Stimulated activated naive CD4-positive, alpha-beta T cell treated with Interleukin-2 at 50 U/mL for 16 hours (primary cell): ENCODE data around the gene KRTAP4-2.
"Not testable (repeated sequence)": the region's sequence is repeated elsewhere in the genome, so short reads cannot be mapped to it uniquely, and the experiment has no call there.

Experiments
- DNase-seq: peaks from one replicate; lab custom pipeline; 2025; lab: John Stamatoyannopoulos, UW

The KRTAP4-2 gene

DNA sequence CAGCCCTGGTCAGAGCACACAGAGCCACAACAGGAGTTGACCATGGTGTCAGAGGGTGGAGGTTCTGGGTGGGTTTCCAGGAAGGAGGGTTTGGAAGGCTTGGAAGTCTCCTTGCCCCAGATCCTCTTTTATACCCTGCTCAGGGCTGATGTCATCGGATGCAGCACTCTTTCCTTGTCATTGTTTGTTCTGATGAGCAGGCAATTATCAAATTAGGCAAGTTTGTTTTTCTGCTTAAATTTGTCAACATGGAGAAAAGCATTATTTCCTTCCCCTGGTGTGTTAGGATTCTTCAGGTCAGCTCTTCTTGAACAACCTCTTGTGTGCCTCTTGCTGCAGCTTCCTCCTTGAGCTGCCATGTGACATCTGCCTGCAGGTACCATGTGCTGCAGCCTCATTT, 17.4 kb downstream of the KRTAP4-2 start, which contains the start of gene KRTAP4-4:
Gene KRTAP4-4, minus strand, starts transcription at position 101 of the 400 bp plus-strand sequence. Its CDS starts 57 bp downstream, at position 44.
- DNase-seq: no peak

DNA sequence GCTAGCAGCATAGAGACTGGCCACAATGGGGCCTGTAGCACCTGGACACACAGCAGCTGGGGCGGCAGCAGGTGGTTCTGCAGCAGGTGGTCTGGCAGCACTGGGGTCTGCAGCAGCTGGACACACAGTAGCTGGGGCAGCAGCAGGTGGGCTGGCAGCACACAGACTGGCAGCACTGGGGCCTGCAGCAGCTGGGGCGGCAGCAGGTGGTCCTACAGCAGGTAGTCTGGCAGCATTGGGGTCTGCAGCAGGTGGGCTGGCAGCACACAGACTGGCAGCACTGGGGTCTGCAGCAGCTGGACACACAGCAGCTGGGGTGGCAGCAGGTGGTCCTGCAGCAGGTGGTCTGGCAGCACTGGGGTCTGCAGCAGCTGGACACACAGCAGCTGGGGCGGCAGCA, 17.8 kb downstream of the KRTAP4-2 start:
- not testable (repeated sequence) for DNase-seq

DNA sequence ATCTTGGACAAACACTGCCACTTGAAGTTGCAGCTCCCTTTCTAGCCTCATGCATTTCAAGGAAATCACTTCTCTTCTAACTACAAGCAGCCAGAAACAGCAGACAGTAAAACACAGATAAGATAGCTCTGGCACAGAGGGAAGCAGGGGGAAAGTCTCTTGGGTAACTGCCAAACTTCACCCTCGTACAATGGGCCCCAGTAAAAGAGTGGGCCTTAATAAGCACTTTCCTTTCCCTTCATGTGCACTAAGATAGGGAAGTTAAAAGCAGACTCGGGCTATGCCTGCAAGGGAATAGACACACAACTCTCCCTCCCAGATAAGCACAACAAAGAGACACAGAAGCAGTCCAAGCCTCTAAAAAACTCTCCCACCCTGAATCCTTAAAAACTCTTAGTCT, 24.2 kb downstream of the KRTAP4-2 start:
- DNase-seq: no peak

DNA sequence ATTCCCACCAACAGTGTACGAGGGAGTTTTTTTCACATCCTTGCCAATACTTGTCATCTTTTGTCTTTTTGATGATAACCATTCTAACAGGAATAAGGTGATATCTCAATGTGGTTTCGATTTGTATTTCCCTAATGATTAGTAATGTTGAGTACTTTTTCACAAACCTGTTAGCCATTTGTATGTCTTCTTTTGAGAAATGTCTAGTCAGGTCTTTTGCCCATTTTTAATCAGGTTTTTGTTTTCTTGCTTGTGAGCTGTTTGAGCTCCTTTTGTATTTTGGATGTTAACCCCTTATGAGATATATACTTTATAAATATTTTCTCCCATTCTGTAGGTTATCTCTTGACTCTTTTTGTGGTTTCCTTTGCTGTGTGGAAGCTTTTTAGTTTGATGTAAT, 26.5 kb downstream of the KRTAP4-2 start:
- no peak for DNase-seq

DNA sequence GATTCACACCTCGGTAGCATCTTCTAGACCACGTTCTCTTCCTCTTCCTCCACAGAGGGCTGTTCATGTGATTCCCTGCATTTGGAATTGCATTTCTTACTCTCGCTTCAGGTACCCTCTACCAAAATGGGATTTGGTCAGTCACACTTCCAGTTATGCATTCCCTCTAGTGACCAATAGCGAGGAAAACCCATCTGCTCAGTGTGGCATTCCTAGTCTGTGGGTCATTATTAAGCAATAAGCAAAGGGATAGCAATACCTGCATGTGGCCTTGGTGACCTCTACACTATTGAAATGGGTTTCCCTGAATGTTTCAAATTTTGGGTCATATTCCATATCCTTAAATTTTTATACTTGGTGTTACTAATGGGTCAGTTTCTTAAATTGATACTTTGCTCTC, 28.0 kb downstream of the KRTAP4-2 start:
- no peak for DNase-seq

DNA sequence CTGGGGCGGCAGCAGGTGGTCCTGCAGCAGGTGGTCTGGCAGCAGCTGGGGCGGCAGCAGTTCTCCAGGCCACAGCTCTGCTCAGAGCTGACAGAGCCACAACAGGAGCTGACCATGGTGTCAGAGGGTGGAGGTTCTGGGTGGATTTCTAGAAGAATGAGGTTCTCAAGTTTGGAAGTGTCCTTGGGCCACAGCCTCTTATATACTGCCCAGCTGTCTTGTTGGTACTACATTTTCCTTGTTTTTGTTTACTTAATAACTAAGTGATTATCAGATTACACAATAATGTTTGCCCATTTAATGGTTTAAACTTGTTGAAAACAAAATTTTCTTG, 28.4 kb downstream of the KRTAP4-2 start, which contains the start of gene KRTAP4-5:
Gene KRTAP4-5, minus strand, starts transcription at position 174 of the 334 bp plus-strand sequence. Its CDS starts 58 bp downstream, at position 116.
- no peak for DNase-seq

DNA sequence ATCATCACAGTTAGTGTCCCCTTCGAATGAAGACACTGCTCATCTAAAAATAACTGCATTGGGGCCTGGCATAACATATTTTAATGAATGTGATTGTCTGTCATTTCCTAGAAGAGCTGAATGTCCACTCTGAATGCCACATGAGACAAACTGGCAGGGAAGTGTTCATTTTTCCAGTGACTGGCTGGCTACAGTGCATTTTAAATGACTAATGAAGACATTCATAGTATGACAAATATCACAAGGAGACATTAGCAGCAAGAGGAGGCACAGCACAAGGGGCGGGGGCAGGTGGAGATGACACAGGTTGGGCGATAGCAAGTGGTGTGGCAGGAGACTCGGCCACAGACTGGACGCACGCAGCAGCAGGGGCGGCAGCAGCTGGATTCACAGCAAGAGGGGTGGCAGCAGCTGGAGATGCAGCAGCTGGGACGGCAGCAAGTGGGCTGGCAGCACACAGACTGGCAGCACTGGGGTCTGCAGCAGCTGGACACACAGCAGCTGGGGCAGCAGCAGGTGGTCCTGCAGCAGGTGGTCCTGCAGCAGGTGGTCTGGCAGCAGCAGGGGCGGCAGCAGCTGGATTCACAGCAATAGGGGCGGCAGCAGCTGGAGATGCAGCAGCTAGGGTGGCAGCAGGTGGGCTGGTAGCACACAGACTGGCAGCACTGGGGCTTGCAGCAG, 28.9 kb downstream of the KRTAP4-2 start:
- not testable (repeated sequence) for DNase-seq

DNA sequence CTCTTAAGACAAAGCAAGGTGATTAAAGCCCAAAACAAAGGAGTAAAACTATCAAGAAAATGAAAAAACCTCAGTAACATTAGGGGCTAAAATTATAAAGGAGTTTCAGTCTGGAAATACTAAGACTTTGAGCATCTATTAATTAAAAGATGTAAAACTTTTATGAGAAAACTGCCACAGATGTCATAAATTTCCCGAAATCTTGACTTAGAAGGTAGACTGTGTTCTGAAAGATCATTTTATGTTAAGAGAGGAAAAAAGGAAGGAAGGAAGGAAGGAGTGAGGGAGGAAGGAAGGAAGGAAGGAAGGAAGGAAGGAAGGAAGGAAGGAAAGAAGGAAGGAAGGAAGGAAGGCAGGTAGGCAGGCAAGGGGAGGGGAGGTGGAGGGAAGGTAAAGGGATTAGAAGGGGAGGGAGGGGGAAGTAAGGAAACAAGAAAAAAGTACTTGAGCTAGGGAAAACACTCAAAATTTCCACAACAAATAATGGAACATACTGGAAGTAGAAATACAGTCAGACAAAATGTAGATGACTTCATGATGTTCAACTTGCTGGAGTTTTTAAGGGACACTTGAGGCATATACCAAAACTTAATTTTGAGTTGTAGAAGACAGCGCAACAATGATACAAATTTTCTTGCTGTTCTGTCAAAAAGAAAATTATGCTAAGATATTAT, 30.4 kb downstream of the KRTAP4-2 start:
- DNase-seq: no peak

DNA sequence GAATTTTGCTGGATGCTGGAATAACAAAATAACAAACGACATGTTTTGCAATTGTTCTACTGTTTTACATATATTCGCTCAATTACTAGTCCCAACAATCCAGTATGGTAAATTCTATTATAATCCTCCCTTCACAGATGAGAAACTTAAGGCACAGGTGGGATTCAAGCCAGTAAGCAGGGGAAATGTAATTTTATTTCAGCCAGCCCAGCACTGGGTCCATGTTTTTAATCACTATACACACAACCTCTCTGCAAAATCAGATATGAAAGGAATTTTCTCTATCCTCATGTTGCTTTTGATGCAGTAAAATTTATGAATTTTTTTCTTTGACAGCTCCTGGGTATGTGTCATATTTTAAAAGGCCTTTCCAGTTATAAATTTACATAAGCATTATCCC, 32.8 kb downstream of the KRTAP4-2 start:
- no peak for DNase-seq

DNA sequence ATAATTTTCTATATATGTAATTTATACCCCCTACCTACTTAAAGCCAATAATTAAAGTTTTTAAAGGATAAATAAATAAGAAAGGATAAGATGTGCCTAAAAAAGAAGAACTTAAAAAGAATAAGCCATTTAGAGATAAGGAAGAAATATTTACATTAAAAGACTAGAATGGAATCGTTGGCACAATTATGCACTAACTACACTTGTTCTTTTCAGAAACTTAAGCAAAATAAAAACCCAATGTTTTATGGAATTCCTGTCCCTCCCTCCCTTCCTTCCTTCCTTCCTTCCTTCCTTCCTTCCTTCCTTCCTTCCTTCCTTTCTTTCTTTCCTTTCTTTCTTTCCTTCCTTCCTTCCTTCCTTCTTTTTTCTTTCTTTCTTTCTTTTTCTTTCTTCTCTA, 33.2 kb downstream of the KRTAP4-2 start:
- no peak for DNase-seq

DNA sequence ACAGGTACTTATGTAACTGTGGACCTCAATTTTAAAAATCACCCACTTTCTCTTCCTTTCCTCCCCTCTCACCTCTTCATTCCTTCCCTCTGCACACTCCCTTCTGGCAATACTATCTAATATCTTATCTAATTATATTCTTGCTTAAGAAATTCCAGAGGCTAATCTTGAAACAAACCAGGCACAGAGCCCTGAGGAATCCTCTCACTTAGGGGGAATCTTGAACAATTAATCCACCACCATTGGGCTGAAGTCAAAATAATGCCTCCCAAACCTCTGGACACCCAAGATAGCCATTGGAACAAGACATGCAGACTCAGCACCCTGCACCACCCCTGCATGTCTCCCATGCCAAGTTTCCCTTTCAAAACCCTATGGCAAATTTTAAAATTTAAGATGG, 36.7 kb downstream of the KRTAP4-2 start:
- DNase-seq: no peak

DNA sequence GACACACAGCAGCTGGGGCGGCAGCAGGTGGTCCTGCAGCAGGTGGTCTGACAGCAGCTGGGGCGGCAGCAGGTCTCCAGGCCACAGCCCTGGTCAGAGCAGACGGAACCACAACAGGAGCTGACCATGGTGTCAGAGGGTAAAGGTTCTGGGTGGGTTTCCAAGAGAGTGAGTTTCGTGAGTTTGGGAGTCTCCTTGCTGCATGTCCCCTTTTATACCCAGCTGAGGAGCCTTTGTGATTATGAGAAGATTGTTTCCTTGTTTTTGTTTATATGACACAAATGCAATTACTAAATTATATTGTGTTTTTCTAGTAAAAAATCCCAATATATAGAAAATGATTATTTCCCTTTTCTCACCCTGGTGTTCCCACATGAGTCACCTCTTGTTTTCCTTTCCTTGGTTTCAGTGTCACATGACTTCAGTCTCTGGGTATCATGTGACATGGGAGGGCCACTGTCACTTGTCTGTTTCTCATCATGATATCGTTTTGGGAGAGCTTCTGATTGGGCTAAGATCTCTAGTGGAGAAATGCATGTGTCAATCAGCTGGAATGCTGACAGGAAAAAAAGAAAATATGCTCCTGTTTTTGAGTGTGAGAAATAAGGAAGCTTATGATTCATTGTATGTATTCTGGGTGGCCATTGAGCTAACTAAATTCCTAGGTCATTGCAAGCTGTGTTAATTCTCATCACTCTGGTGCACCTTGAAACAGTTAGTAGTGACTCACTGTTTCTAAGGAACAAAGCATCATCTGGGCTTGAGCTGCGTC, 37.5 kb downstream of the KRTAP4-2 start, which contains the start of gene KRTAP4-6:
Gene KRTAP4-6, minus strand, starts transcription at position 185 of the 772 bp plus-strand sequence. Its CDS starts 57 bp downstream, at position 128.
- no peak for DNase-seq

DNA sequence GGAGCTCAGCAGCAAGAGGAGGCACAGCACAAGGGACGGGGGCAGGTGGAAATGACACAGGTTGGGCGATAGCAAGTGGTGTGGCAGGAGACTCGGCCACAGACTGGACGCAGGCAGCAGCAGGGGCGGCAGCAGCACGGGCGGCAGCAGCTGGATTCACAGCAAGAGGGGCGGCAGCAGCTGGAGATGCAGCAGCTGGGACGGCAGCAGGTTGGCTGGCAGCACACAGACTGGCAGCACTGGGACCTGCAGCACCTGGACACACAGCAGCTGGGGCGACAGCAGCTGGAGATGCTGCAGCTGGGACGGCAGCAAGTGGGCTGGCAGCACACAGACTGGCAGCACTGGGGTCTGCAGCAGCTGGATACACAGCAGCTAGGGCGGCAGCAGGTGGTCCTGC, 38.2 kb downstream of the KRTAP4-2 start:
- not testable (repeated sequence) for DNase-seq

DNA sequence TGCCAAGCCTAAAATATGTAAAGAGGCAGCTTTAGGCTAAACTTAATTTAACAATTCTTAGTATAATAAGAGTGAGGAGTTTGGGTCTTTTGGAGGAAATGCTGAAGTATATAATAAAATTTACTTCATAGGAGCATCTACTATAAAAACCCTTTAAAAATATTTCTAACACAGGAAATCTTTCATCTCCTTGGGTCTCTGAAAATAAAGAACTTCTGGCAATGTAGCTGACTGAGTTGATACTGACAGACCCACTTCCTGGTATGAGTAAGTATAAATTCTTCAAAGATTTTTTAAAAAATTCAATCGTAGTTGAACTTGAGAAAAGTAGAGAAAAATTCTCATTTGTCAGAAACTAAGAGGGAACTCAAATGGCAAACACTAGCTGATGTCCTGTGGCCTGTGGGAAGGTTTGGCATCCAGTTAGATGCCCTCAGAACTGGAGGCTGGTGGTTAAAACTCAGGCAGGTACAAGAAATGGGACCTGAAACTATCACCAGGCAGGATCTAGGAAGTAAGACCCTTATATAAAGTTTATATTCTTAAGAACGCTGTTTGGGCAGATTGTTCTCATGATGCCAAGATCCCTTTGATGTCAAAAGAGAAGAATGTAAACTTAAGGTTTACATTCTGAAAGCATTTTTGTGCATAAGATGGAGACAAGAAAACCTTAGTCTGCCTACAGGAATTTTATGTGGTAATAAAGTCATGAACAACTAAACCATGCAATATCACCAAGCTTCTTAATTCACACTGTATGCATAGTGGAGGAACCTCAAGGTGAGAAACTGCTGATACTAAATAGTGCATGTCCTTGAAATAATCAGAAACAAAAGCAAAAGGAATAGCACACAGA, 43.9 kb downstream of the KRTAP4-2 start:
- DNase-seq: no peak

DNA sequence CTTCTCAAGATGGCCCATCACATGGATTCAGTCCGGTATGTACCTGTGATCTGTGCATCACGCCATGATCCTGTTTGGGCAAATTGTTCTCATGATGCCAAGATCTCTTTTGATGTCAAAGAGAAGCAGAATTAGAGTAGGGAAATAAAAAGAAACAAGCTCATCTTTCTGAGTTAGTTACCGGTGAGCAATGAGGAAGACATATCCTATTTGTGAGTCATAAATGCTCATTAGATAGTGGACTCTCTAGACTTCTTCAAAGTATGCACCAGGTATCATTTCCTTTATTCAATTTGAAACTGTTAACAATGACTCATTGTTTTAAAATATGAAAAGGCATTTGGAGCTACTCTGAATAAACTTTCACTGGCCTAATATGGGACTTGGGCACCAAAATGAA, 46.0 kb downstream of the KRTAP4-2 start:
- no peak for DNase-seq
